Neural progenitor cell (in vitro differentiated cells): ENCODE results near the gene CPNE8.

Source experiments
- CTCF ChIP-seq: fragments of 200-600 bp; sonication (generic); IDR thresholded peaks from 2 replicates; pipeline ENCODE4 v1.5.1; 2017; ENCODE audit warnings: antibody characterized with exemption, mild to moderate bottlenecking
- EZH2 ChIP-seq: fragments of 200-600 bp; sonication (generic); IDR thresholded peaks from 2 replicates; pipeline ENCODE4 v1.6.1; 2017; ENCODE audit warnings: antibody characterized with exemption, mild to moderate bottlenecking, moderate library complexity

- TF ChIP-seq CTCF: no peak
- TF ChIP-seq EZH2: no peak
Observed at GRCh38 chr12:38825006-38825405, 80.4 kb downstream of the CPNE8 start.
